HEK293 (cell line): ENCODE data around the gene UXS1.

ENCODE experiments used
- CTCF ChIA-PET: fragments of 350-600 bp; formaldehyde crosslinking; extraction: SDS; loops from one replicate; lab custom pipeline; 2021; ENCODE audit warnings: antibody characterized with exemption; lab: Yijun Ruan, JAX
- POLR2A ChIA-PET: fragments of 300-600 bp; formaldehyde crosslinking; extraction: SDS; loops from one replicate; lab custom pipeline; 2020; ENCODE audit warnings: antibody characterized with exemption, inconsistent platforms; lab: Yijun Ruan, JAX
- H3K27ac ChIP-seq: fragments of 200-500 bp; sonication (Bioruptor generic); 2 replicates; pipeline ENCODE4 v1.5.1; 2014; ENCODE audit warnings: low read depth, low read length, control low read depth, inconsistent platforms; ENCODE audit errors: extremely low read depth
- H3K36me3 ChIP-seq, 2 experiments: fragments of 200-500 bp in 1 of 2; sonication (Bioruptor generic) in 1 of 2; 1 replicate in 1 of 2; 2 replicates in 1 of 2; pipeline ENCODE4 v1.5.1; 2014 to 2017; ENCODE audit warnings: inconsistent platforms in 2 of 2, low read length in 2 of 2; ENCODE audit not compliant: control insufficient read depth in 2 of 2, insufficient read depth in 1 of 2
- H3K4me1 ChIP-seq: fragments of 200-500 bp; sonication (Bioruptor generic); 2 replicates; pipeline ENCODE4 v1.5.1; 2014; ENCODE audit warnings: mild to moderate bottlenecking, low read length, inconsistent platforms; ENCODE audit not compliant: control insufficient read depth, insufficient read depth
- H3K4me3 ChIP-seq: 2 replicates; pipeline ENCODE4 v1.5.1; 2011; ENCODE audit warnings: low read depth, mild to moderate bottlenecking, control low read depth, low read length, moderate library complexity
- H3K9me3 ChIP-seq: fragments of 200-500 bp; sonication (Bioruptor generic); 2 replicates; pipeline ENCODE4 v1.5.1; 2014; ENCODE audit warnings: low read depth, low read length, inconsistent platforms; ENCODE audit not compliant: control insufficient read depth, insufficient read depth
- EGR2 ChIP-seq: fragments of 450-650 bp; formaldehyde crosslinking; IDR thresholded peaks from 2 replicates; pipeline ENCODE4 v1.5.1; 2016; ENCODE audit warnings: low read depth, missing biosample characterization, missing genetic modification characterization
- ELK4 ChIP-seq: IDR thresholded peaks from 2 replicates; pipeline ENCODE4 v1.6.1; 2011; ENCODE audit warnings: mild to moderate bottlenecking, low read depth, low read length, borderline replicate concordance
- KLF1 ChIP-seq: fragments of 450-650 bp; formaldehyde crosslinking; IDR thresholded peaks from 2 replicates; pipeline ENCODE4 v1.5.1; 2016; ENCODE audit warnings: missing biosample characterization, missing genetic modification characterization
- KLF10 ChIP-seq: fragments of 450-650 bp; IDR thresholded peaks from 2 replicates; pipeline ENCODE4 v1.5.1; 2018; ENCODE audit warnings: missing biosample characterization, mild to moderate bottlenecking, missing genetic modification characterization
- PRDM10 ChIP-seq: fragments of 450-650 bp; formaldehyde crosslinking; IDR thresholded peaks from 2 replicates; pipeline ENCODE4 v1.5.1; 2016; ENCODE audit warnings: missing biosample characterization, missing genetic modification characterization
- REPIN1 ChIP-seq: fragments of 450-650 bp; formaldehyde crosslinking; IDR thresholded peaks from 2 replicates; pipeline ENCODE4 v1.5.1; 2017; ENCODE audit warnings: missing biosample characterization, missing genetic modification characterization, low read depth
- SP7 ChIP-seq: fragments of 450-650 bp; formaldehyde crosslinking; IDR thresholded peaks from 2 replicates; pipeline ENCODE4 v1.5.1; 2016; ENCODE audit warnings: missing biosample characterization, missing genetic modification characterization
- TRIM28 ChIP-seq: IDR thresholded peaks from 2 replicates; pipeline ENCODE4 v1.6.1; 2011; ENCODE audit warnings: low read length, control low read depth, borderline replicate concordance
- WT1 ChIP-seq: fragments of 450-650 bp; formaldehyde crosslinking; IDR thresholded peaks from 2 replicates; pipeline ENCODE4 v1.5.1; 2016; ENCODE audit warnings: missing biosample characterization, missing genetic modification characterization
- ZBTB8A ChIP-seq: fragments of 450-650 bp; formaldehyde crosslinking; IDR thresholded peaks from 2 replicates; pipeline ENCODE4 v1.5.1; 2016; ENCODE audit warnings: missing biosample characterization, missing genetic modification characterization
- ZFP3 ChIP-seq: fragments of 450-650 bp; formaldehyde crosslinking; IDR thresholded peaks from 2 replicates; pipeline ENCODE4 v1.5.1; 2016; ENCODE audit warnings: low read depth, missing biosample characterization, missing genetic modification characterization
- ZNF146 ChIP-seq: fragments of 450-650 bp; formaldehyde crosslinking; IDR thresholded peaks from 2 replicates; pipeline ENCODE4 v1.5.1; 2016; ENCODE audit warnings: missing biosample characterization, missing genetic modification characterization
- ZNF16 ChIP-seq: fragments of 450-650 bp; formaldehyde crosslinking; IDR thresholded peaks from 2 replicates; pipeline ENCODE4 v1.5.1; 2016; ENCODE audit warnings: low read depth, missing biosample characterization, missing genetic modification characterization
- ZNF174 ChIP-seq: fragments of 450-650 bp; formaldehyde crosslinking; IDR thresholded peaks from 2 replicates; pipeline ENCODE4 v1.5.0; 2017; ENCODE audit warnings: missing biosample characterization, mild to moderate bottlenecking, missing genetic modification characterization
- ZNF350 ChIP-seq: fragments of 450-650 bp; formaldehyde crosslinking; IDR thresholded peaks from 2 replicates; pipeline ENCODE4 v1.5.0; 2017; ENCODE audit warnings: missing biosample characterization, mild to moderate bottlenecking, missing genetic modification characterization
- ZNF366 ChIP-seq: fragments of 450-650 bp; formaldehyde crosslinking; conservative IDR thresholded peaks from 2 replicates; pipeline ENCODE4 v1.5.1; 2016; ENCODE audit warnings: missing biosample characterization, missing genetic modification characterization
- ZNF423 ChIP-seq: fragments of 450-650 bp; formaldehyde crosslinking; IDR thresholded peaks from 2 replicates; pipeline ENCODE4 v1.5.1; 2016; ENCODE audit warnings: missing biosample characterization, missing genetic modification characterization
- ZNF48 ChIP-seq: fragments of 450-650 bp; formaldehyde crosslinking; IDR thresholded peaks from 2 replicates; pipeline ENCODE4 v1.5.1; 2016; ENCODE audit warnings: missing biosample characterization, missing genetic modification characterization
- ZNF501 ChIP-seq: fragments of 450-650 bp; formaldehyde crosslinking; IDR thresholded peaks from 2 replicates; pipeline ENCODE4 v1.5.1; 2016; ENCODE audit warnings: missing biosample characterization, missing genetic modification characterization
- ZNF596 ChIP-seq: fragments of 450-650 bp; IDR thresholded peaks from 2 replicates; pipeline ENCODE4 v1.5.0; 2018; ENCODE audit warnings: missing biosample characterization, mild to moderate bottlenecking, missing genetic modification characterization, moderate library complexity
- ZNF623 ChIP-seq: fragments of 450-650 bp; formaldehyde crosslinking; IDR thresholded peaks from 2 replicates; pipeline ENCODE4 v1.5.1; 2016; ENCODE audit warnings: missing biosample characterization, missing genetic modification characterization
- ZNF660 ChIP-seq: fragments of 450-650 bp; IDR thresholded peaks from 2 replicates; pipeline ENCODE4 v1.5.1; 2018; ENCODE audit warnings: missing biosample characterization, mild to moderate bottlenecking, missing genetic modification characterization
- ZNF707 ChIP-seq: fragments of 450-650 bp; formaldehyde crosslinking; IDR thresholded peaks from 2 replicates; pipeline ENCODE4 v1.5.1; 2016; ENCODE audit warnings: missing biosample characterization, missing genetic modification characterization
- ZNF768 ChIP-seq: fragments of 450-650 bp; formaldehyde crosslinking; IDR thresholded peaks from 2 replicates; pipeline ENCODE4 v1.5.1; 2018; ENCODE audit warnings: missing biosample characterization, mild to moderate bottlenecking, missing genetic modification characterization
- ZNF785 ChIP-seq: fragments of 450-650 bp; formaldehyde crosslinking; IDR thresholded peaks from 2 replicates; pipeline ENCODE4 v1.5.1; 2016; ENCODE audit warnings: missing biosample characterization, missing genetic modification characterization
- ZNF791 ChIP-seq: fragments of 450-650 bp; formaldehyde crosslinking; IDR thresholded peaks from 2 replicates; pipeline ENCODE4 v1.5.1; 2016; ENCODE audit warnings: missing biosample characterization, missing genetic modification characterization
- ZNF792 ChIP-seq: fragments of 450-650 bp; formaldehyde crosslinking; IDR thresholded peaks from 2 replicates; pipeline ENCODE4 v1.5.1; 2016; ENCODE audit warnings: missing biosample characterization, missing genetic modification characterization
- ZSCAN4 ChIP-seq: fragments of 450-650 bp; formaldehyde crosslinking; IDR thresholded peaks from 2 replicates; pipeline ENCODE4 v1.5.1; 2017; ENCODE audit warnings: missing biosample characterization, missing genetic modification characterization
- TF ChIP-seq, protein P1 (sequence below): fragments of 450-650 bp; formaldehyde crosslinking; IDR thresholded peaks from 2 replicates; pipeline ENCODE4 v1.5.1; 2016; ENCODE audit warnings: missing biosample characterization, missing genetic modification characterization
- TF ChIP-seq, protein P2 (sequence below): fragments of 450-650 bp; formaldehyde crosslinking; IDR thresholded peaks from 2 replicates; pipeline ENCODE4 v1.5.1; 2016; ENCODE audit warnings: missing biosample characterization, missing genetic modification characterization

The UXS1 gene

GRCh38 chr2:106127282-106127771 lies 66.8 kb downstream of the UXS1 start:
- Histone ChIP-seq H3K4me3 (no peak overlapping the region), H3K9me3 (no peaks in the 10 kb centered on the region), H3K4me1 (peaks cover 5% of the 10 kb centered on the region; the same call in 1 of the 2 replicates), H3K27ac (no peak overlapping the region), H3K36me3 (peaks cover 0 to 51% of the 10 kb centered on the region in 2 experiments; a peak in 2 of 3 replicates)
- TF ChIP-seq EGR2 (no peak), KLF10 (no peak), ZNF366 (no peak), REPIN1 (tag by site-specific recombination) (no peak), ZNF423 (tag by site-specific recombination) (no peak), ZNF623 (no peak), ZNF16 (tag by site-specific recombination) (no peak), ZSCAN4 (tag by site-specific recombination) (no peak), SP7 (tag by site-specific recombination) (no peak), KLF1 (tag by site-specific recombination) (no peak), ZNF174 (no peak), ZNF48 (tag by site-specific recombination) (no peak), ZNF768 (no peak), ZNF785 (tag by site-specific recombination) (no peak), ZFP3 (tag by site-specific recombination) (no peak), ZNF707 (tag by site-specific recombination) (no peak), ZNF596 (tag by site-specific recombination) (no peak), ZNF146 (tag by site-specific recombination) (no peak), ELK4 (no peak)
- TF ChIP-seq, protein P1, sequence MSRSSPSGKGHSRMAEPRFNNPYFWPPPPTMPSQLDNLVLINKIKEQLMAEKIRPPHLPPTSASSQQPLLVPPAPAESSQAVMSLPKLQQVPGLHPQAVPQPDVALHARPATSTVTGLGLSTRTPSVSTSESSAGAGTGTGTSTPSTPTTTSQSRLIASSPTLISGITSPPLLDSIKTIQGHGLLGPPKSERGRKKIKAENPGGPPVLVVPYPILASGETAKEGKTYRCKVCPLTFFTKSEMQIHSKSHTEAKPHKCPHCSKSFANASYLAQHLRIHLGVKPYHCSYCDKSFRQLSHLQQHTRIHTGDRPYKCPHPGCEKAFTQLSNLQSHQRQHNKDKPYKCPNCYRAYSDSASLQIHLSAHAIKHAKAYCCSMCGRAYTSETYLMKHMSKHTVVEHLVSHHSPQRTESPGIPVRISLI (tag by site-specific recombination): no peak
- CTCF ChIA-PET: no interaction called here
- POLR2A ChIA-PET: no interaction called here

GRCh38 chr2:106126705-106127281 lies 67.3 kb downstream of the UXS1 start:
- H3K9me3 ChIP-seq: no peaks in the 10 kb centered on the region
- peaks cover 0 to 57% of the 10 kb centered on the region in 2 experiments; a peak in 2 of 3 replicates for H3K36me3 ChIP-seq
- ChIA-PET POLR2A (no interaction called here), CTCF (no interaction called here)
- H3K4me3 ChIP-seq: no peak overlapping the region
- no peak overlapping the region for H3K27ac ChIP-seq
- H3K4me1 ChIP-seq: peaks cover 5% of the 10 kb centered on the region; the same call in 1 of the 2 replicates
- no peak for TF ChIP-seq TRIM28
- TF ChIP-seq ZNF350 (tag by site-specific recombination): no peak
- no peak for TF ChIP-seq WT1 (tag by site-specific recombination)
- no peak for TF ChIP-seq ZNF501 (tag by site-specific recombination)
- TF ChIP-seq, protein P2, sequence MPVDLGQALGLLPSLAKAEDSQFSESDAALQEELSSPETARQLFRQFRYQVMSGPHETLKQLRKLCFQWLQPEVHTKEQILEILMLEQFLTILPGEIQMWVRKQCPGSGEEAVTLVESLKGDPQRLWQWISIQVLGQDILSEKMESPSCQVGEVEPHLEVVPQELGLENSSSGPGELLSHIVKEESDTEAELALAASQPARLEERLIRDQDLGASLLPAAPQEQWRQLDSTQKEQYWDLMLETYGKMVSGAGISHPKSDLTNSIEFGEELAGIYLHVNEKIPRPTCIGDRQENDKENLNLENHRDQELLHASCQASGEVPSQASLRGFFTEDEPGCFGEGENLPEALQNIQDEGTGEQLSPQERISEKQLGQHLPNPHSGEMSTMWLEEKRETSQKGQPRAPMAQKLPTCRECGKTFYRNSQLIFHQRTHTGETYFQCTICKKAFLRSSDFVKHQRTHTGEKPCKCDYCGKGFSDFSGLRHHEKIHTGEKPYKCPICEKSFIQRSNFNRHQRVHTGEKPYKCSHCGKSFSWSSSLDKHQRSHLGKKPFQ (tag by site-specific recombination): no peak
- TF ChIP-seq PRDM10: no peak
- TF ChIP-seq ZNF660 (tag by site-specific recombination): no peak
- TF ChIP-seq ZNF792: no peak
- no peak for TF ChIP-seq ZBTB8A (tag by site-specific recombination)
- no peak for TF ChIP-seq ZNF791 (tag by site-specific recombination)
